Activated CD8-positive, alpha-beta memory T cell treated with anti-CD3 and anti-CD28 coated beads, Interleukin-2, amount 50 U/mL, for 24 hours (primary cell): ENCODE results near the gene EPHA5.

ENCODE experiments used
- DNase-seq: peaks from one replicate; pipeline ENCODE4 v3.0.0-alpha.2; 2020; ENCODE audit errors: extremely low read depth

Gene EPHA5

GRCh38 chr4:65624651-65625050 lies 45.6 kb downstream of the EPHA5 start:
- no peak for DNase-seq

- DNase-seq, result no peak
Observed at GRCh38 chr4:65623506-65623905, 46.8 kb downstream of the EPHA5 start.

- DNase-seq, result no peak
Observed at GRCh38 chr4:65617416-65617815, 52.9 kb downstream of the EPHA5 start.

- DNase-seq, result no peak
Observed at GRCh38 chr4:65604515-65604914, 65.8 kb downstream of the EPHA5 start.

GRCh38 chr4:65600656-65601055 lies 69.6 kb downstream of the EPHA5 start:
- no peak for DNase-seq

GRCh38 chr4:65599340-65599739 lies 70.9 kb downstream of the EPHA5 start:
- DNase-seq, result no peak

- DNase-seq, result no peak
Observed at GRCh38 chr4:65597697-65598096, 72.6 kb downstream of the EPHA5 start.

- no peak for DNase-seq
Observed at GRCh38 chr4:65592089-65592488, 78.2 kb downstream of the EPHA5 start.

GRCh38 chr4:65589921-65590320 lies 80.4 kb downstream of the EPHA5 start:
- DNase-seq, result no peak

GRCh38 chr4:65589331-65589730 lies 81.0 kb downstream of the EPHA5 start:
- no peak for DNase-seq

- no peak for DNase-seq
Observed at GRCh38 chr4:65580551-65580950, 89.7 kb downstream of the EPHA5 start.

- DNase-seq, result no peak
Observed at GRCh38 chr4:65566473-65566872, 103.8 kb downstream of the EPHA5 start.

- no peak for DNase-seq
Observed at GRCh38 chr4:65561164-65561563, 109.1 kb downstream of the EPHA5 start.

- DNase-seq, result no peak
Observed at GRCh38 chr4:65559270-65559669, 111.0 kb downstream of the EPHA5 start.

- DNase-seq, result no peak
Observed at GRCh38 chr4:65552057-65552456, 118.2 kb downstream of the EPHA5 start.

- no peak for DNase-seq
Observed at GRCh38 chr4:65550500-65550899, 119.8 kb downstream of the EPHA5 start.

GRCh38 chr4:65546882-65547416 lies 123.3 kb downstream of the EPHA5 start:
- no peak for DNase-seq

GRCh38 chr4:65538571-65538970 lies 131.7 kb downstream of the EPHA5 start:
- DNase-seq, result no peak

- DNase-seq, result no peak
Observed at GRCh38 chr4:65535113-65535512, 135.2 kb downstream of the EPHA5 start.

GRCh38 chr4:65521666-65522065 lies 148.6 kb downstream of the EPHA5 start:
- DNase-seq, result no peak

GRCh38 chr4:65515646-65516045 lies 154.6 kb downstream of the EPHA5 start:
- no peak for DNase-seq

GRCh38 chr4:65510976-65511375 lies 159.3 kb downstream of the EPHA5 start:
- no peak for DNase-seq

GRCh38 chr4:65508168-65508567 lies 162.1 kb downstream of the EPHA5 start:
- no peak for DNase-seq

- no peak for DNase-seq
Observed at GRCh38 chr4:65502131-65502701, 168.1 kb downstream of the EPHA5 start.
